Measurements from ENCODE around the gene COL8A1. TPM values are rescaled to one million over a fixed set of nuclear protein-coding genes. Genes with fewer than 3 reads are reported as not detected.

COL8A1 gene
- polyA plus RNA-seq, 1 donor = 6.6 TPM

DNA sequence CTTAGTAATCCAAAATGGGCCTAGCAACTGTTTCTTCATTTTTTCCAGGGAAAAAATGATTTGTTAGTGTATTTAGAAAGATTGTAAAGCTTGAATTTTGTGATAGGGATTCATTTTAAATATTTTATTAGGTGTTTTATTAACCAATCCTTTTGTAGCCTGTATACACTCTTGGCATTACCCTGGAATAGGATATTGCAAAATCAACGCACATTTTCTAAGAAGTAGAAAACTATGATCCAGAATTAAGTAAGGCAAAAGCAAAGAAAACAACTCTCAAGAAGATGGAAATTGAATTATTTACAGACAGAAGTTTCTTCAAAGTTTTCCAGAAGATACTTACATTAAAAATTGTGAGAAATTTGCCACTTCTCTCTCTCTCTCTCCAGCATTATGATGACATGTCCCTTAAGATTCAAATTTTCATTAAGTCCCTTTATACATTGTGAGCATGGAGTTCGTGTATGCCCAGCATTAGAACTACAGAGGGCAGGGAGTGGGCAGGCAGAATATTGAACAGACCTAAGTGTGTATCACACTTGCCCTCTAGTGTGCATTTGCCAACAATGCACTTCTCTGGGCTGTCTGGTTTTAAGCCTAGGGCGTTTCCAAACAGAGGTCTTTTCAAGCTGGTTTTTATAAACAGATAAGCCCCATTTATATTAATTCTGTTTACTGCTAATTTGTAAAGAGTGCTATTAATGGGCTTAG is 150.8 kb downstream of the COL8A1 start:
- Histone ChIP-seq H3K36me3 (ENCODE audit: control insufficient read depth, insufficient read depth, low read length) (no peaks in the 10 kb centered on the region), H3K4me3 (ENCODE audit: low read length) (no peak overlapping the region), H3K9me3 (ENCODE audit: control insufficient read depth, low read depth, low read length) (no peaks in the 10 kb centered on the region), H3K27me3 (ENCODE audit: control insufficient read depth, insufficient read depth, low read length) (no peaks in the 10 kb centered on the region), H3K27ac (ENCODE audit: low read length) (no peak overlapping the region), H3K4me1 (ENCODE audit: control insufficient read depth, insufficient read depth, low read length) (no peaks in the 10 kb centered on the region)
- 0% methylated on average over 1 of the region's 3 CpGs for WGBS (ENCODE audit: insufficient coverage, low lambda C conversion rate)
- DNase-seq = peak in 1 of 2 donors; percentile 8

DNA sequence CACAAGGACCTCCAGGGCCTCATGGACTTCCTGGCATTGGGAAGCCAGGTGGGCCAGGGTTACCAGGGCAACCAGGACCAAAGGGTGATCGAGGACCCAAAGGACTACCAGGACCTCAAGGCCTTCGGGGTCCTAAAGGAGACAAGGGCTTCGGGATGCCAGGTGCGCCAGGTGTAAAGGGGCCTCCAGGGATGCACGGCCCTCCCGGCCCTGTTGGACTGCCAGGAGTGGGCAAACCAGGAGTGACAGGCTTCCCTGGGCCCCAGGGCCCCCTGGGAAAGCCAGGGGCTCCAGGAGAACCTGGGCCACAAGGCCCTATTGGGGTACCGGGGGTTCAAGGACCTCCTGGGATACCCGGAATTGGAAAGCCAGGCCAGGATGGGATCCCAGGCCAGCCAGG is 156.1 kb downstream of the COL8A1 start:
- H3K36me3 ChIP-seq (ENCODE audit: control insufficient read depth, insufficient read depth, low read length) = no peaks in the 10 kb centered on the region
- WGBS (ENCODE audit: insufficient coverage, low lambda C conversion rate) = no CpG with 5 or more reads among the region's 8 CpGs

DNA sequence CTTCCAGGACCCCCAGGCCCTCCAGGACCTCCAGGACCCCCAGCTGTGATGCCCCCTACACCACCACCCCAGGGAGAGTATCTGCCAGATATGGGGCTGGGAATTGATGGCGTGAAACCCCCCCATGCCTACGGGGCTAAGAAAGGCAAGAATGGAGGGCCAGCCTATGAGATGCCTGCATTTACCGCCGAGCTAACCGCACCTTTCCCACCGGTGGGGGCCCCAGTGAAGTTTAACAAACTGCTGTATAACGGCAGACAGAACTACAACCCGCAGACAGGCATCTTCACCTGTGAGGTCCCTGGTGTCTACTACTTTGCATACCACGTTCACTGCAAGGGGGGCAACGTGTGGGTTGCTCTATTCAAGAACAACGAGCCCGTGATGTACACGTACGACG is 157.2 kb downstream of the COL8A1 start:
- 93% methylated on average over 3 of the region's 15 CpGs for WGBS (ENCODE audit: insufficient coverage, low lambda C conversion rate)
- no peaks in the 10 kb centered on the region for H3K27me3 ChIP-seq (ENCODE audit: control insufficient read depth, insufficient read depth, low read length)
- H3K4me1 ChIP-seq (ENCODE audit: control insufficient read depth, insufficient read depth, low read length) = no peaks in the 10 kb centered on the region
- no peak overlapping the region for H3K27ac ChIP-seq (ENCODE audit: low read length)
- DNase-seq = no peak
- no peak overlapping the region for H3K4me3 ChIP-seq (ENCODE audit: low read length)
- H3K9me3 ChIP-seq (ENCODE audit: control insufficient read depth, low read depth, low read length) = no peaks in the 10 kb centered on the region
- no peaks in the 10 kb centered on the region for H3K36me3 ChIP-seq (ENCODE audit: control insufficient read depth, insufficient read depth, low read length)

More for the DNA sequence above, 156.1 kb downstream of the COL8A1 start:
- Histone ChIP-seq H3K4me3 (ENCODE audit: low read length) (no peak overlapping the region), H3K4me1 (ENCODE audit: control insufficient read depth, insufficient read depth, low read length) (no peaks in the 10 kb centered on the region), H3K27ac (ENCODE audit: low read length) (no peak overlapping the region), H3K9me3 (ENCODE audit: control insufficient read depth, low read depth, low read length) (no peaks in the 10 kb centered on the region), H3K27me3 (ENCODE audit: control insufficient read depth, insufficient read depth, low read length) (no peaks in the 10 kb centered on the region)
- DNase-seq = no peak

DNA sequence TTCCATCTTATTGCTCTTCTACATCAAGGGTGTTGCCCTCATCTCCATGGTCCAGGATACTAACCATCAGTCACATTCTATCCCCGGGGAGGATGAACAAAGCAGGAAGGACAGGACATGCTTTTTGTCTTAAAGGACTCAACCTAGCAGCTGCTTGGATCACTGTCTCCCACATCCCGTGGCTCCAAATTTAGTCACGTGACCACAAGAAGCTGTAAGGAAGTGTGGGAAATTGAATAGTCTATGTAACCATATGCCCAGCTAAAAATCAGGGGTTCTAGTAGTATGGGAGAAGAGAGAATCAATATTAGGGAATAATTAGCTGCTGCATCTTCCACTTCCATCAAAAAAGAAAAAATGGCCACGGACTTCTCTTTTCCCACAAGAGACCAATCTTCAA is 161.0 kb downstream of the COL8A1 start:
- Histone ChIP-seq H3K27ac (ENCODE audit: low read length) (no peak overlapping the region), H3K9me3 (ENCODE audit: control insufficient read depth, low read depth, low read length) (peaks cover 2% of the 10 kb centered on the region), H3K27me3 (ENCODE audit: control insufficient read depth, insufficient read depth, low read length) (no peaks in the 10 kb centered on the region), H3K36me3 (ENCODE audit: control insufficient read depth, insufficient read depth, low read length) (no peaks in the 10 kb centered on the region), H3K4me3 (ENCODE audit: low read length) (no peak overlapping the region), H3K4me1 (ENCODE audit: control insufficient read depth, insufficient read depth, low read length) (no peaks in the 10 kb centered on the region)
- DNase-seq = no peak
- no CpG with 5 or more reads among the region's 4 CpGs for WGBS (ENCODE audit: insufficient coverage, low lambda C conversion rate)

DNA sequence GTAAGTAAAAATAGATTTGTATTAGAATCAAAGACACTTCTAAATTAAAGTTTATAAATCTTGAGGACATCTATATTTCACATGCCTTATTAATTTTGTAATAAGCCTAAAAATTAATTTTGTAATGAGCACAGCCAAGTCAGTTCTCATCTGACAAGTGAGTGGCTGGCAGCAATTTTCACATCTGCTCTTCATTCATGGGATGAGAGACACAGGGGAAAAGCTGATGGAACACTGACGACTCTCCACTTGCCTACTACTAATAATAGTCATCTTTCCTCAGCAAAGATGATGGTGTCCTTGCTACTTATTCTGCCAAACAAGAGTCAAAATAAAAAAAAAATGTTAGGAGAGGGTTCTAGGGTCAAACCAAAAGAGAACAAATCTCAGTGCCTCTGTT is 164.9 kb downstream of the COL8A1 start:
- no peak for DNase-seq
- Histone ChIP-seq H3K4me1 (ENCODE audit: control insufficient read depth, insufficient read depth, low read length) (no peaks in the 10 kb centered on the region), H3K36me3 (ENCODE audit: control insufficient read depth, insufficient read depth, low read length) (no peaks in the 10 kb centered on the region), H3K27ac (ENCODE audit: low read length) (no peak overlapping the region), H3K27me3 (ENCODE audit: control insufficient read depth, insufficient read depth, low read length) (no peaks in the 10 kb centered on the region), H3K4me3 (ENCODE audit: low read length) (no peak overlapping the region), H3K9me3 (ENCODE audit: control insufficient read depth, low read depth, low read length) (peaks cover 8% of the 10 kb centered on the region)
- no CpG with 5 or more reads among the region's 1 CpG for WGBS (ENCODE audit: insufficient coverage, low lambda C conversion rate)

DNA sequence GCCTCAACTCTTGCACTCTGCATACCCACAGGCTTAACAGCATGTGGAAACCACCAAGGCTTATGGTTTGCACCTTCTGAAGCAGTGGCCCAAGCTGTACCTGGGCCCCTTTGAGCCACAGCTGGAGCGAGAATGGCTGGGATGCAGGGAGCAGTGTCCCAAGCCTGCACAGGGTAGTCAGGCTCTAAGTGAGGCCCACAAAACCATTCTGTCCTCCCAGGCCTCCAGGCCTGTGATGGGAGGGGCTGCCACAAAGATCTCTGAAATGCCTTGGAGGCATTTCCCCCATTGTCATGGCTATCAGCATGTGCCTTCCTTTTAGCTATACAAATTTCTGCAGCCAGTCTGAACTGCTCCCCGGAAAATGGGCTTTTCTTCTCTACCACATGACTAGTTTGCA is 166.8 kb downstream of the COL8A1 start:
- Histone ChIP-seq H3K4me3 (ENCODE audit: low read length) (no peak overlapping the region), H3K27ac (ENCODE audit: low read length) (no peak overlapping the region), H3K36me3 (ENCODE audit: control insufficient read depth, insufficient read depth, low read length) (no peaks in the 10 kb centered on the region), H3K4me1 (ENCODE audit: control insufficient read depth, insufficient read depth, low read length) (no peaks in the 10 kb centered on the region), H3K27me3 (ENCODE audit: control insufficient read depth, insufficient read depth, low read length) (no peaks in the 10 kb centered on the region), H3K9me3 (ENCODE audit: control insufficient read depth, low read depth, low read length) (peaks cover 8% of the 10 kb centered on the region)
- no CpG with 5 or more reads among the region's 2 CpGs for WGBS (ENCODE audit: insufficient coverage, low lambda C conversion rate)
- no peak for DNase-seq

DNA sequence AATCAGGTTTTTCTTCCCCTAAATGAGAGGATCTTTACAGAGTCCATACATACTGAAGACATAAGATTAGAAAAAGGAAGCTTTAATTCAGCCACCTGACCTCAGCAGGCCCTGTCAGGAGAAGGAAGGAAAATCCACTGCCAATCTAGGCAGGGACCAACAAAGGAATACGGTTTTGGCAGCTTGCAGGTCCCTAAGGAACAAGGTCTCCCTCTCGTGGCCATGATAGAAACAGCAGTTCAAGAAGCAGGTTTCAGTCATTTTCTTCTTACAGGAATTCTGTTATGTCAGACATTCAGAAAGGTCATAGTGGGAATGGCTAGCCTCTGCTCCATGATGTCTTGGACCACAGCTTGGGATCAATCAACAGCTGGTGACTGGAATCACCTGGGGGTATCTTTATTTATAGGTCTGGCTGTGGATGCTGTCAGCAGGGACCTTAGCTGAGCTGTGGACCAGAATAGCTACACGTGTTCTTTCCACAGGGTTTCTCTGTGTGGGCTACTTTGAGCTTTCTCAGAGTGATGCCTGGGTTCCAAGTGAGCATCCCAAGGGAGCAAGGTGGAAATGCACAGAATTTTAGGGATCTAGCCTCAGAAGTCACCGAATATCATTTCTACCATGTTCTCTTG is 169.9 kb downstream of the COL8A1 start:
- Histone ChIP-seq H3K4me3 (ENCODE audit: low read length) (no peak overlapping the region), H3K27ac (ENCODE audit: low read length) (no peak overlapping the region), H3K27me3 (ENCODE audit: control insufficient read depth, insufficient read depth, low read length) (no peaks in the 10 kb centered on the region), H3K4me1 (ENCODE audit: control insufficient read depth, insufficient read depth, low read length) (no peaks in the 10 kb centered on the region), H3K36me3 (ENCODE audit: control insufficient read depth, insufficient read depth, low read length) (no peaks in the 10 kb centered on the region), H3K9me3 (ENCODE audit: control insufficient read depth, low read depth, low read length) (peaks cover 8% of the 10 kb centered on the region)
- DNase-seq = peak; percentile 44 to 49
- no CpG with 5 or more reads among the region's 4 CpGs for WGBS (ENCODE audit: insufficient coverage, low lambda C conversion rate)

DNA sequence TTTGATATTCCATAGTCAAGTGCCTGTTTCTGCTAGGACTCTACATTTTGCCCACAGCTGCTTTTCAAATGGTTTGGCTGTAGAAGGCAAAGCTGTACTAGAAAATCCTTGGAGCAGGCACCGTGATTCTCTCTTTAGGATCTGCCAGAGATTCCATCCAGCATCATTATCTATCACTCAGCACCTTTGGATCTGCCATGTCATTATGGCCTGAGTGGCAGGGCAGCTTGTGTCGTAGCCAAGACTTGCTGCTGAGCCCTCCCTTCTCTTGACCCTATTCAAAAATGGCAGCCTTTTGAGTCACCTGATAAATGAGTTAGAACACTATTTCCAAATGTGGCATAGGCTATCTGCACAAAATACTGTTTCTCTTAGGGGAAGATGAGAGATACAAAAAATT is 171.2 kb downstream of the COL8A1 start:
- peaks cover 6% of the 10 kb centered on the region for H3K9me3 ChIP-seq (ENCODE audit: control insufficient read depth, low read depth, low read length)
- DNase-seq = no peak
- no peaks in the 10 kb centered on the region for H3K27me3 ChIP-seq (ENCODE audit: control insufficient read depth, insufficient read depth, low read length)
- no CpG with 5 or more reads among the region's 2 CpGs for WGBS (ENCODE audit: insufficient coverage, low lambda C conversion rate)
- no peak overlapping the region for H3K27ac ChIP-seq (ENCODE audit: low read length)
- H3K4me3 ChIP-seq (ENCODE audit: low read length) = no peak overlapping the region
- no peaks in the 10 kb centered on the region for H3K36me3 ChIP-seq (ENCODE audit: control insufficient read depth, insufficient read depth, low read length)
- H3K4me1 ChIP-seq (ENCODE audit: control insufficient read depth, insufficient read depth, low read length) = no peaks in the 10 kb centered on the region

DNA sequence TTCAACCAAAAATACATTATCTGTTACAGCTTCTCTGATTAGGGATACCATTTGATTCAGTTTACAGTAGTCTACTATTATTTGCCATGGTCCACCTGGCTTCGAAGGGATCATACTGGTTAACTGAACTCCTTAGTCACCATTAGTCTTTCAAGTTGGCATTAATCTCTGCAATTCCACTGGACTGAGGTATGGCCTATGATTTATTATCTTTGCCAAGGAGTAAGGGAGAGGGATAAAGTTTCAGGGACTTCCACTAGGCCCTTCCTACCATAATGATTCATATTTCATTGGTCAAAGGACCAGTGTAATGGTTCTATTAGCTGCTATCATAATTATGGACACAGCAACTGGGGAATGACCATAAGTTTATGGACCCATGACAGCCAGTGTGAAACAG is 172.0 kb downstream of the COL8A1 start:
- Histone ChIP-seq H3K36me3 (ENCODE audit: control insufficient read depth, insufficient read depth, low read length) (no peaks in the 10 kb centered on the region), H3K27ac (ENCODE audit: low read length) (no peak overlapping the region), H3K4me3 (ENCODE audit: low read length) (no peak overlapping the region), H3K9me3 (ENCODE audit: control insufficient read depth, low read depth, low read length) (no peaks in the 10 kb centered on the region), H3K27me3 (ENCODE audit: control insufficient read depth, insufficient read depth, low read length) (no peaks in the 10 kb centered on the region), H3K4me1 (ENCODE audit: control insufficient read depth, insufficient read depth, low read length) (no peaks in the 10 kb centered on the region)
- WGBS (ENCODE audit: insufficient coverage, low lambda C conversion rate) = no CpG with 5 or more reads among the region's 1 CpG
- no peak for DNase-seq

DNA sequence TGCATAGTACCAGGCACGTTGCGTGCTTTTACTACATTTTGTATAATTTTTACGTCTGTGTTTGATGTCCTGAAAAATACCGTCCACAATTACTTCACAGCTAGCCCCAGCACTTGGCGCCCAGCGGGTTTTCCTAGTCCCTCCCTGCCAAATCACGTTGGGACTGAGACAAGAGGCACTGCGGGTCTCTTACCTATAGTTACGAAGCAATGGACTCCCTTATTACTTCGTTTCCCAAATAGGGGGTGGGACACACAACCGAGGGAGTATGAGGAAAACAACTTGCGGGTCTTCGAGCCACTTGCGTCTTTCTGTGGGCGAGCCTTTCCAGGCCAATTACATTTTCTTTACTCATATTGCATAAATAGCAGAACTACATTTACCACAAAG is 178.6 kb downstream of the COL8A1 start:
- Histone ChIP-seq H3K27ac (ENCODE audit: low read length) (peak overlapping the region; percentile 90), H3K4me1 (ENCODE audit: control insufficient read depth, insufficient read depth, low read length) (peaks cover 3% of the 10 kb centered on the region), H3K27me3 (ENCODE audit: control insufficient read depth, insufficient read depth, low read length) (no peaks in the 10 kb centered on the region), H3K4me3 (ENCODE audit: low read length) (peak overlapping the region; percentile 79), H3K9me3 (ENCODE audit: control insufficient read depth, low read depth, low read length) (no peaks in the 10 kb centered on the region), H3K36me3 (ENCODE audit: control insufficient read depth, insufficient read depth, low read length) (no peaks in the 10 kb centered on the region)
- no CpG with 5 or more reads among the region's 15 CpGs for WGBS (ENCODE audit: insufficient coverage, low lambda C conversion rate)
- DNase-seq = no peak
